Heart left ventricle (tissue), 16 donors: ENCODE data around the gene KRT12. TPM values are rescaled to one million over a fixed set of nuclear protein-coding genes. Genes with fewer than 3 reads are reported as not detected.

Source experiments
- ATAC-seq, 4 donors: fragments of 200-7000 bp; cut with Tn5 transposase; one replicate each; pipeline ENCODE4 v1.9.1; 2020 to 2022; ENCODE audit warnings: moderate library complexity in 4 of 4, mild to moderate bottlenecking in 3 of 4, moderate number of reproducible peaks in 1 of 4
- DNase-seq, 5 donors: peaks; one replicate each; pipeline ENCODE4 v3.0.0-alpha.2; 2020
- H3K27ac ChIP-seq, 12 donors: fragments of 200-600 bp; sonication (generic) in 4 of 12; one replicate each; pipeline versions ENCODE4 v1.5.0 to v1.8.0; 2016 to 2022; ENCODE audit warnings: mild to moderate bottlenecking in 2 of 12
- H3K27me3 ChIP-seq, 9 donors: fragments of 200-600 bp; sonication (generic) in 2 of 9; one replicate each; pipeline versions ENCODE4 v1.5.1 to v1.8.0; 2016 to 2022; ENCODE audit warnings: mild to moderate bottlenecking in 3 of 9
- H3K36me3 ChIP-seq, 9 donors: fragments of 200-600 bp; sonication (generic) in 2 of 9; one replicate each; pipeline versions ENCODE4 v1.5.0 to v1.8.0; 2018 to 2022; ENCODE audit warnings: mild to moderate bottlenecking in 2 of 9
- H3K4me1 ChIP-seq, 12 donors: fragments of 200-600 bp; sonication (generic) in 4 of 12; one replicate each; pipeline versions ENCODE4 v1.5.0 to v1.8.0; 2016 to 2022; ENCODE audit warnings: mild to moderate bottlenecking in 3 of 12
- H3K4me3 ChIP-seq, 12 donors: fragments of 200-600 bp; sonication (generic) in 4 of 12; one replicate each; pipeline versions ENCODE4 v1.5.0 to v1.8.0; 2017 to 2022; ENCODE audit warnings: mild to moderate bottlenecking in 9 of 12, moderate library complexity in 4 of 12
- H3K9me3 ChIP-seq, 12 donors: fragments of 200-600 bp; sonication (generic) in 4 of 12; one replicate each; pipeline versions ENCODE4 v1.5.0 to v1.8.0; 2016 to 2022; ENCODE audit warnings: mild to moderate bottlenecking in 1 of 12
- POLR2A ChIP-seq, 2 donors: fragments of 450-650 bp; IDR thresholded peaks; one replicate each; pipeline ENCODE4 v1.6.1; 2017; ENCODE audit warnings: antibody characterized with exemption in 2 of 2, mild to moderate bottlenecking in 2 of 2, moderate library complexity in 2 of 2
- WGBS, 4 donors: extraction: QIAGEN DNeasy Blood & Tissue Kit in 2 of 4; methylation state at CpG; one replicate each; pipeline versions ENCODE4 v1.1.5 to v1.1.7; 2013 to 2018; 5-methylcytosine and 5-hydroxymethylcytosine counted together
- intact Hi-C, 10 donors: fragments of 100-400 bp; cut with DNase I; formaldehyde crosslinking; loops; one replicate each; pipeline versions ENCODE4 v1.11.1 to v1.14.2; 2022
- polyA plus RNA-seq, 2 donors: library from polyadenylated mRNA; stranded (reverse); fragments of 200-250 nt; gene quantifications; one replicate each; pipeline ENCODE4 v1.2.3, GENCODE V29; 2013
- total RNA-seq, 9 donors: library from RNA; depleted of rRNA in 2 of 9; stranded (reverse); fragments of >200 nt in 2 of 9; fragmentation: NEBNext Ultra II Directional in 3 of 9; extraction: Animal tissue kit (Norgen Biotek cat#: 25700) in 3 of 9; gene quantifications; one replicate each; pipeline versions ENCODE4 v1.1.0 to v1.2.4, GENCODE V29; 2016 to 2023
- TF ChIP-seq, protein P1 (sequence below), 12 donors: fragments of 200-600 bp; sonication (generic) in 4 of 12; IDR thresholded peaks; one replicate each; pipeline versions ENCODE4 v1.5.0 to v1.8.0; 2018 to 2022; ENCODE audit warnings: antibody characterized with exemption in 12 of 12, mild to moderate bottlenecking in 5 of 12
- donor health status: ischemic (EF 13 %, LVEDD 7.1; RV severe dilation, severe dysfunction).
- donor health status: healthy with polysubstance abuse.
- donor health status: DM: no; HTN: yes; CAD: no.
- donor health status: DM: no; HTN: no; CAD: no.
- donor health status: ischemic (EF 25% LVEDD 6.9; RV normal size, moderate dysfunction).
- donor health status: ischemic (EF 25% LVEDD 5.7; RV mildly dilated, moderate dysfunction).
- donor health status: healthy.
- donor health status: DM: yes; HTN: yes; CAD: no.
- donor health status: ischemic (EF 35%, LVEDD 5.7; RV mildly dilated, moderate dysfunction).
- donor health status: nonischemic (EF 11% LVEDD 7.7; RV severe dilation, severe dysfunction).
- donor health status: DM: yes; HTN: yes; CAD: no.
- donor health status: PGD.
- donor health status: ischemic (EF 29% LVEDD 5.4; RV normal size, mild dysfunction).
- donor health status: nonischemic (EF 23%, LVEDD 6.1; RV moderate dilation, normal function).

Gene KRT12
- total and polyA plus RNA-seq, 11 donors: not detected

DNA sequence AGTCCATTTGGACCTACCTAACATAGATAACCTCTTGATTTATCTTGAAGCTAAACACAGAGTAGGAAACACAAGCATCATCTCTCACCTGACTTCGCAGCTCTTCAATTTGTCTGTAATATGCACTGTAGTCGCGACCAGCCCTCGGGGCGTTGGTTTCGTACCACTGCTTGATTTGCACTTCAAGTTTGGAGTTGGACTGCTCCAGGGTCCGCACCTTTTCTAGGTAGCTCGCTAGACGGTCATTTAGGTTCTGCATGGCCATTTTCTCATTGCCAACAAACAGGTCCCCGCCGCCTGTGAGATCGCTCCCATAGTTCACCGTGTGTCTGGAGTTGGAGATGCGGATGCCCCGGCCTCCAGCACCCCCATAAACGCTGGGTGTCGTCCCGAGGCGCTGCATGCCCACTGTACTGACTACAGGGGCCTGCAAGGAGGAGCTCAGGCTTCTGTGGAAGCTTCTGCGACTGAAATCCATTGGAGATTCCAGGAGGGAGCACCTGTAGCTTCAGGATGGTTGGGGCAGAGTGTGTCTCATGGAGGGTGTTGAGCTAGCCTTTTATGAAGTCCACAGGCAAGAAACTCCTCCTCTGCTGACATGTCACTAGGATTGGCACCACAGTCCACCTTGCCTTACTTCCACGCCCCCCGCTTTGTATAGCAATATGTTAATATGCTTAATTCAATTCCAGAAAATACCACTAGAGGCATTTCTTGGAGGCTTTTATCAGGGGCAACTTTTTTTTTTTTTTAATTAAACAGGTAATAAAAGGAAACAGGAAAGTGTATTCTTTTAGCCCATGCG lies 17.9 kb upstream of the KRT12 start, which contains the start of gene KRT20:
KRT20 (minus strand) TSS at position 535 of the 805 bp plus-strand sequence; CDS start at position 478, 57 bp downstream.
- Histone ChIP-seq H3K4me3 (no peak within 1 kb of the TSS), H3K27me3 (peaks cover 0 to 12% (median 0%) of the 10 kb centered on the region in 9 donors), H3K27ac (no peak within 1 kb of the TSS), H3K9me3 (no peaks in the 10 kb centered on the region), H3K36me3 (no peaks in the 10 kb centered on the region), H3K4me1 (peaks cover 0 to 5% (median 0%) of the 10 kb centered on the region in 12 donors)
- WGBS, 4 donors: 88 to 92% (median 90%) methylated on average over 22 to 23 of the region's 23 CpGs
- TF ChIP-seq, protein P1, sequence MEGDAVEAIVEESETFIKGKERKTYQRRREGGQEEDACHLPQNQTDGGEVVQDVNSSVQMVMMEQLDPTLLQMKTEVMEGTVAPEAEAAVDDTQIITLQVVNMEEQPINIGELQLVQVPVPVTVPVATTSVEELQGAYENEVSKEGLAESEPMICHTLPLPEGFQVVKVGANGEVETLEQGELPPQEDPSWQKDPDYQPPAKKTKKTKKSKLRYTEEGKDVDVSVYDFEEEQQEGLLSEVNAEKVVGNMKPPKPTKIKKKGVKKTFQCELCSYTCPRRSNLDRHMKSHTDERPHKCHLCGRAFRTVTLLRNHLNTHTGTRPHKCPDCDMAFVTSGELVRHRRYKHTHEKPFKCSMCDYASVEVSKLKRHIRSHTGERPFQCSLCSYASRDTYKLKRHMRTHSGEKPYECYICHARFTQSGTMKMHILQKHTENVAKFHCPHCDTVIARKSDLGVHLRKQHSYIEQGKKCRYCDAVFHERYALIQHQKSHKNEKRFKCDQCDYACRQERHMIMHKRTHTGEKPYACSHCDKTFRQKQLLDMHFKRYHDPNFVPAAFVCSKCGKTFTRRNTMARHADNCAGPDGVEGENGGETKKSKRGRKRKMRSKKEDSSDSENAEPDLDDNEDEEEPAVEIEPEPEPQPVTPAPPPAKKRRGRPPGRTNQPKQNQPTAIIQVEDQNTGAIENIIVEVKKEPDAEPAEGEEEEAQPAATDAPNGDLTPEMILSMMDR (IDR thresholded peaks at IDR 0.05): peak in 1 of 12 donors; percentile 14
- TF ChIP-seq POLR2A (IDR thresholded peaks at IDR 0.05): no peak
- DNase-seq (no peak), ATAC-seq (no peak)
- intact Hi-C loops: no loop called here

DNA sequence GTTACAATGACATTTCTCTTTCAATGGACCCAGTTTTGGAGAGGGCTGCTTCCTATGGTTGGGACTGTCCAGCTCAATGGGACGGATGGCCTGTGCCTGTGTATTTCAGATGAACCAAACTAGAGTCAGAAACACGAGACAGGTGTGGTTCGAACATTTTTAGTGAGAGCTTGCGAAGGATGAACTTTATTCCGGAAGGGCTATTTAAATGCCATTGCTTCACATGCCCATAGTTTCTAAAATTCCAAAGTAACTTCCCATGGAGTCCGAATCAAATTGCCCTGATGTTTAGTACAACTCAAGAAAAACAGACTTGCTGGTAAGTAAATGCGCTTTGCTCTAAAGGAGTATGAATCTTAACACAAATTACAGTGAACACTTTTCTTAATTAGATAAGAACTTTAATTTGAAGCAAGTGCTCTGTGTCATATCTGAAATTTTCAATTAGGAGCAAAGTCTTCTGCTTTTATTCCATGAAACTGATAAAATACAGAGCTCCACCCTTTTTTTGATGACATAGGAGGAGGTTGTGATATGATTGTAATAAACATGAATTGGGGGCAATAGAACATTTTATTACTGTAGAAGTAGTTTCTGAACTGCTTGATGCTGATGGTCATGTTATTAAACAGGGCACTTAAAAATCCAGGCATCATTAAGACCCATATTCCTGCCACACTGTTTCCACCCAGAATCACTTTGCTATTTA lies 16.8 kb upstream of the KRT12 start:
- no peak for ATAC-seq
- no peak for TF ChIP-seq POLR2A (IDR thresholded peaks at IDR 0.05)
- TF ChIP-seq, protein P1 (IDR thresholded peaks at IDR 0.05): no peak
- WGBS, 4 donors: 89 to 93% (median 92%) methylated on average over 7 of the region's 7 CpGs
- Histone ChIP-seq H3K36me3 (no peaks in the 10 kb centered on the region), H3K27me3 (peaks cover 0 to 9% (median 0%) of the 10 kb centered on the region in 9 donors), H3K9me3 (no peaks in the 10 kb centered on the region), H3K4me3 (no peak overlapping the region), H3K4me1 (no peaks in the 10 kb centered on the region), H3K27ac (no peak overlapping the region)
- no peak for DNase-seq
- intact Hi-C loops: no loop called here

DNA sequence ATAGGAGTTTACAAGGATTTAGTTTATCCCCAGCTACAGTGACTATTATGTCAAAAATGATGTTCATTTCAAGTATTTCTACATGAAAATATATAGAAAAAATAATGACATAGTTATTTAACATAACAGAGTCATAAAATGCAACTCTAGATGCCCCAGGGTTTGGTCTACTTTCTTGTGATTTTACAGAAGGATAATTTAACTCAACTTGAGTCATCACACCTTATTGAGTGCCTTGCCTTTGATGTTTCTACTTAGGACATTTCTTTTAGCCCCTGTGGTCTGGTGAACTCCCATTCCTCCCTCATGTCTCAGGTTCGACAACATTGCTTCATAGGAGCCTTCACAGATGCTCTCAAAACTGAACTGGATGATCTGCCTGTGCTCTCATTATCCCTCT lies 16.0 kb upstream of the KRT12 start:
- Histone ChIP-seq H3K36me3 (no peaks in the 10 kb centered on the region), H3K27ac (no peak overlapping the region), H3K27me3 (peaks cover 0 to 7% (median 0%) of the 10 kb centered on the region in 9 donors), H3K9me3 (no peaks in the 10 kb centered on the region), H3K4me1 (no peaks in the 10 kb centered on the region), H3K4me3 (no peak overlapping the region)
- 75 to 89% (median 86%) methylated on average over 1 of the region's 1 CpG for WGBS, 4 donors
- ATAC-seq (no peak), DNase-seq (no peak)
- intact Hi-C loops: no loop called here
- TF ChIP-seq POLR2A (IDR thresholded peaks at IDR 0.05): no peak
- TF ChIP-seq, protein P1 (IDR thresholded peaks at IDR 0.05): no peak

DNA sequence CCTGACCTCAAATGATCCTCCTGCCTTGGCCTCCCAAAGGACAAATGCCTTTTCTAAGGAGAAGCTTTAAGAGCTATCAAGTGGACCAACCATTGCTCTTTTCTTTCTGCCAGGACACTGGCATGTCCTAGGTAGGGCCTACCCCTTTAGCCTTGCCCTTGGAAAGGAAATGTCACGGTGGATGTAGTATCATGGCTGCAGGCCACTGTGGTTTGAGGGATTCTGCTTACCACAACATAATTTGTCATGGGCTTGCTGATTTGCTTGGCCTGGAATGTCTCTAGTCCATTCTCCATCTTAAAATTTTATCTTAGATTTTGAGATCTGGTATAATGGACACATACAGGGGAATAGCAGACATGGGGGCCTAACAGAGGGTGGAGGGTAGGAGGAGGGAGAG lies 12.0 kb upstream of the KRT12 start:
- 90 to 100% (median 98%) methylated on average over 1 of the region's 1 CpG for WGBS, 4 donors

More for the DNA sequence above, 12.0 kb upstream of the KRT12 start:
- DNase-seq (no peak), ATAC-seq (no peak)
- TF ChIP-seq, protein P1 (IDR thresholded peaks at IDR 0.05): no peak
- no peak for TF ChIP-seq POLR2A (IDR thresholded peaks at IDR 0.05)
- Histone ChIP-seq H3K27ac (no peak overlapping the region), H3K4me3 (no peak overlapping the region), H3K9me3 (no peaks in the 10 kb centered on the region), H3K27me3 (no peaks in the 10 kb centered on the region), H3K36me3 (no peaks in the 10 kb centered on the region), H3K4me1 (no peaks in the 10 kb centered on the region)
- intact Hi-C loops: no loop called here
